WERI-Rb-1 (cell line): ENCODE data around the gene PRKX.
"Not testable (repeated sequence)": the region's sequence is repeated elsewhere in the genome, so short reads cannot be mapped to it uniquely, and the experiment has no call there.

Source experiments
- DNase-seq: peaks from one replicate; pipeline ENCODE4 v3.0.0-alpha.2; 2020
- H3K27ac ChIP-seq: fragments of 250-450 bp; sonication (Bioruptor Pico); 2 replicates; pipeline ENCODE4 v1.5.1; 2020; ENCODE audit warnings: mild to moderate bottlenecking, moderate library complexity
- H3K27me3 ChIP-seq: fragments of 250-450 bp; sonication (Bioruptor Pico); 2 replicates; pipeline ENCODE4 v1.5.1; 2021; ENCODE audit warnings: mild to moderate bottlenecking, low read depth, moderate library complexity; ENCODE audit not compliant: insufficient read depth, severe bottlenecking
- H3K36me3 ChIP-seq: fragments of 250-450 bp; sonication (Bioruptor Pico); 2 replicates; pipeline ENCODE4 v1.5.1; 2020; ENCODE audit warnings: mild to moderate bottlenecking, moderate library complexity
- H3K4me3 ChIP-seq: 2 replicates; pipeline ENCODE4 v1.5.1; 2011; ENCODE audit warnings: low read depth, mild to moderate bottlenecking, control low read depth, low read length
- H3K9me3 ChIP-seq: fragments of 250-450 bp; sonication (Bioruptor Pico); 2 replicates; pipeline ENCODE4 v1.5.1; 2021; ENCODE audit warnings: mild to moderate bottlenecking, moderate library complexity; ENCODE audit not compliant: severe bottlenecking
- TF ChIP-seq, protein P1 (sequence below): IDR thresholded peaks from 2 replicates; pipeline ENCODE4 v1.5.1; 2011; ENCODE audit warnings: low read depth, mild to moderate bottlenecking, control low read depth, inconsistent platforms, low read length

PRKX gene

DNA sequence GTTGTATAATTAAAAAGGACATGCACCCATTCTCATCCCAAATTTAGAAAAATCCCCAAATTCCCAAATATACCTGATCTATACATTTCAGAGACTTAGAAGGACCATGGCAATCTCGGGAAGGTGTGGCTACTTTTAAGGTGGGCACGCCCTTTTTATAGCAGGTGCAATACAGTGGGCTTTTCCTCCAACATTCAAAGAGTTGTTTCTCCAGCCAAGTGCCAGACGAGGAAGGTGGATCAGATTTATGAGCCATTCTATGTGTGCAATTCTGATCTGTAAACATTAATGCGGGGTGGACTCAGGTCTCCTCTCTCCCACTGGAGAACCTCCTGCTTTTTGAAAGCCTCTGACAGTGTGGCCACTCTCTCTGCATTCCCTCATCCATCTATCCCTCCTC is 33.8 kb downstream of the PRKX start:
- H3K36me3 ChIP-seq: no peaks in the 10 kb centered on the region
- TF ChIP-seq, protein P1, sequence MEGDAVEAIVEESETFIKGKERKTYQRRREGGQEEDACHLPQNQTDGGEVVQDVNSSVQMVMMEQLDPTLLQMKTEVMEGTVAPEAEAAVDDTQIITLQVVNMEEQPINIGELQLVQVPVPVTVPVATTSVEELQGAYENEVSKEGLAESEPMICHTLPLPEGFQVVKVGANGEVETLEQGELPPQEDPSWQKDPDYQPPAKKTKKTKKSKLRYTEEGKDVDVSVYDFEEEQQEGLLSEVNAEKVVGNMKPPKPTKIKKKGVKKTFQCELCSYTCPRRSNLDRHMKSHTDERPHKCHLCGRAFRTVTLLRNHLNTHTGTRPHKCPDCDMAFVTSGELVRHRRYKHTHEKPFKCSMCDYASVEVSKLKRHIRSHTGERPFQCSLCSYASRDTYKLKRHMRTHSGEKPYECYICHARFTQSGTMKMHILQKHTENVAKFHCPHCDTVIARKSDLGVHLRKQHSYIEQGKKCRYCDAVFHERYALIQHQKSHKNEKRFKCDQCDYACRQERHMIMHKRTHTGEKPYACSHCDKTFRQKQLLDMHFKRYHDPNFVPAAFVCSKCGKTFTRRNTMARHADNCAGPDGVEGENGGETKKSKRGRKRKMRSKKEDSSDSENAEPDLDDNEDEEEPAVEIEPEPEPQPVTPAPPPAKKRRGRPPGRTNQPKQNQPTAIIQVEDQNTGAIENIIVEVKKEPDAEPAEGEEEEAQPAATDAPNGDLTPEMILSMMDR: no peak
- no peaks in the 10 kb centered on the region for H3K27me3 ChIP-seq
- H3K9me3 ChIP-seq: no peaks in the 10 kb centered on the region
- no peak overlapping the region for H3K27ac ChIP-seq
- no peak for DNase-seq
- no peak overlapping the region for H3K4me3 ChIP-seq

DNA sequence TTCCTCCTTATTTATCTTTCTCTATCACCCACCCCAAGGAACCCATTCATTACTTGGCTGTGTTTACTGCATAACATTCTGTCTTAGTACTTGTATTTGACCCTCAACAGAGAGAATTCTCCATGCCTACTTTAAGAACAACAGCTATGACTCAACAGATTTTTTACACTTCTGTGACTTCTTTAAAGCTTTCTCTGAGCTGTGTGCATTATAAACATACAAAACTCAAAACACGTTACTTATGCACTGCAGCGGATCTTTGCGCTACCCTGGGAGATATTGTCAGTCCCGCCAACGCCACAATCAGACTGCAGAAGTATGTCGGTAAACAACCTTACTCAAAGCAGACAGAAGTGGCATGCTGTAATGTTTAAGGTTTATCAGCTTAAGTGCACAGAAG is 35.1 kb downstream of the PRKX start:
- no peak overlapping the region for H3K27ac ChIP-seq
- no peak overlapping the region for H3K4me3 ChIP-seq
- no peaks in the 10 kb centered on the region for H3K27me3 ChIP-seq
- TF ChIP-seq, protein P1: no peak
- H3K36me3 ChIP-seq: peaks cover under 1% of the 10 kb centered on the region
- DNase-seq: no peak
- H3K9me3 ChIP-seq: no peaks in the 10 kb centered on the region

DNA sequence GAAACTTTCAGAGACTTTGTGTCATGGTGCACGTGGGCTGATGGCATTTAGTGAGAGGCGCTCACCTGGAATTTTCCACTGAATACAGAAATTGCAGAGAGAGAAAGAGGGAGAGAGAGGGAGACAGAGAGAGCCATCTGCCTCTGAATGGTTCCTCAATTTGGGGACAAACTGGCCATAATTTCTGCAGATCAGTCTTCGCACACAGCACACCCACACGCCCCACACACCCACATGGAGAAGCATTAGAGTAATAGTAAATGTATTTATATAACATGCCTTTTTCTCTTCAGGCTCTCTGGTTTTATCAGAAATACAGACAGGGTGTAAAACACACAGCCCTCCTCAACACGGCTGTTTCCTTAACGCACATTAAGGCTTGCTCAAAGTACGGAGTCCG is 38.6 kb downstream of the PRKX start:
- Histone ChIP-seq H3K27ac (no peak overlapping the region), H3K4me3 (no peak overlapping the region), H3K36me3 (peaks cover 16% of the 10 kb centered on the region), H3K9me3 (no peaks in the 10 kb centered on the region), H3K27me3 (no peaks in the 10 kb centered on the region)
- TF ChIP-seq, protein P1: no peak
- no peak for DNase-seq

DNA sequence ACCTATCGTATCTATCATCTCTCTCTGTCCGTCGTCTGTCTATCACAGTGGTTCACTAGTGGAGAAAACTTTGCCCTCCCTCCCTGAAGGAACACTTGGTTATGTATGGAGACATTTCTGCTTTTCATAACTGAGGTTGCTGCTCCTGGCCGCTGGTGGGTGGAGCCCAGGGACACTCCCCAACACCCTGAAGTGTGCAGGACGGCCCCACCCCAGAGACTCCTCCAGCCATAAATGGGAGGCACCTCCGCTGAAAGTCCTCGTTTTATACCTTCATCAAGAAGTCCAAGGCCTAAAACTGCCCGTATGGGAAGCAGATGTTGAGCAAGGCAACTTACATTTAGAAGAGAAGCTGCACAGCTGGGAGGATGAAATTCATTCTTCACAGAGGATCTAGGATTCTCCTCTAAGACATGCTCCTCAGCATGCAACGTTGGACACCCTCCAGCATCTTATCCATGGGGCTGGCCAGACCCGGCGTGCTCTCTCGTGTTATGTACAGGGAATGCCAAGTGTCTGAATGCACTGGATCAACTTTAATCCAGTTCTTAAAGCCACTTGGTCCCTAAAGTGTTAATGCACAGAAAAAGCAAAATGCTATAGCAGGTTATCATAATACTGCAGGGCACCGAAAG is 43.5 kb downstream of the PRKX start:
- Histone ChIP-seq H3K27me3 (no peaks in the 10 kb centered on the region), H3K36me3 (peaks cover 28% of the 10 kb centered on the region), H3K4me3 (no peak overlapping the region), H3K27ac (no peak overlapping the region), H3K9me3 (no peaks in the 10 kb centered on the region)
- no peak for DNase-seq
- TF ChIP-seq, protein P1: no peak

DNA sequence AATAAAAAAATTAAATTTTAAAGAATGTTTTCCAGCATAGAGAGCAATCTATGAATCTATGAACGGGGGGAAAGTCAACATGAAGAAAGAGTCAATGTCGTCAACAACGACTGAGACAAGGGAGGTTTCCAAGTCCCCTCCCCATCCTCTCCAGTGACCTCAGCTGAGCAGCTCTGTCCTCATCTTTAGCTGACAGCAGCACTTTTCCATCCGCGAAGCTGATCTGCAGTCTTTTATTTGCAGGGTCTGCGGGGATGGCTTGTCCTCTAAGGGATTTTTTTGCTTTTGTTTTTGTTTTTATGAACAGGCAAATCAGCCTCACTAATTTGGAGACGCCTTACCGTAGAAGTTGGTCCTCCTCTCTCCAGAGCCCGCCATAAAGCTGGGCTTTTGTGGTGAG is 46.5 kb downstream of the PRKX start:
- no peak for DNase-seq
- no peaks in the 10 kb centered on the region for H3K9me3 ChIP-seq
- TF ChIP-seq, protein P1: no peak
- H3K36me3 ChIP-seq: peaks cover 20% of the 10 kb centered on the region
- no peak overlapping the region for H3K27ac ChIP-seq
- H3K4me3 ChIP-seq: no peak overlapping the region
- H3K27me3 ChIP-seq: no peaks in the 10 kb centered on the region

DNA sequence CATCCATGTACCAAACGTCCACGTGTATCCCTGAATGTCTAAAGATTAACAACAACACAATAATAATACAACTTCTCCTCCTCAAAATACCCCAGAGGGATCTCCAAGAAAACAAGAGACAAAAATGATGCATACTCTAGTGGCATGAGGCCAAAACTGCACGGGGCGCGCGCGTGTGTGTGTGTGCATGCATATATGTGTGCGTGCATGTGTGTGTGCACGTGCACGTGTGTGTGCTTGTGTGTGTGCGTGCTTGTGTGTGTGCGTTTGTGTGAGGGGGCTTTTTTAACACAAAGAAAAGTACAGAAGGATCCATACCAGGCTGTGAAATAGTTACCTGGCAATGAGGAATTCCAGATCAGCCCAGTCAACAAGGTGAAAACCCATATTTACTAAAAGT is 48.5 kb downstream of the PRKX start:
- Histone ChIP-seq H3K27me3 (no peaks in the 10 kb centered on the region), H3K4me3 (no peak overlapping the region), H3K36me3 (peaks cover 12% of the 10 kb centered on the region), H3K27ac (no peak overlapping the region), H3K9me3 (no peaks in the 10 kb centered on the region)
- no peak for DNase-seq
- TF ChIP-seq, protein P1: no peak

DNA sequence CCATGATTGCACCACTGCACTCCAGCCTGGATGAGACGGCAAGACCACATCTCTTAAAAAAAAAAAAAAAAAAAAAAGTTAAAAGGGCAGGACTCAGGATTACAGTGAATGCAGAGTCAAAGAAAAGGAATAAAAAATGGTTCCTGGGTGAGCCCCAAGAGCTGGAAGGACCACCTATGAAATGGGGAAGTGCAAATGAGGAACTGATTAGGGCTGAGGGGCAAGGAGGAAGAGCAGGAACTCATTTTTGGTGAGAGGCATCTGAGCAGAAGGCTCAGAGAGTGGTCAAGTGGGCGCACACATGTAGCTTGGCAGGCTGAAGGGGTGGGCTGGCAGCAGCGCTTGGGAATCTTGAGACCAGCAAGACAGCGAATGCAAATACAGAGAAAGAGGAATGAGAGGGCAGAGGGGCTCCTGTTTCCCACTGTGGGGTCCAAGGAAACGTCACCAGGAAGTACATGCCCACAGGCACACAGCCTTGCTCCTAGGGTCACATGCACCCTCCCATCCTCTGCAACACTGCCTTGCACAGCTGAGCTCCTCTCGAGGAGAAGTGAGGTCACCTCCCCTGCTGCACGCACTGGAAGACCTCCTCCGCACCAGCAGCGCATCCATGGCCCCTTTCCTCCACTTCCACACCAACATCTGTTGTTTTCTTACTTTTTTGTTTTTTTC is 49.7 kb downstream of the PRKX start:
- H3K4me3 ChIP-seq, H3K9me3 ChIP-seq, DNase-seq, H3K27ac ChIP-seq, H3K36me3 ChIP-seq, H3K27me3 ChIP-seq: not testable (repeated sequence)
